GM10847 (cell line): ENCODE data around the gene RSPH1.

Experiments
- POLR2A ChIP-seq: IDR thresholded peaks from 2 replicates; pipeline ENCODE4 v1.6.1; 2011; ENCODE audit not compliant: insufficient read length; ENCODE audit errors: extremely low read depth

Gene RSPH1

GRCh38 chr21:42430521-42430920 lies 65.5 kb downstream of the RSPH1 start:
- TF ChIP-seq POLR2A: no peak

- no peak for TF ChIP-seq POLR2A
These were observed 66.2 kb downstream of the RSPH1 start for GRCh38 chr21:42429856-42430255.

- no peak for TF ChIP-seq POLR2A
These were observed 67.0 kb downstream of the RSPH1 start for GRCh38 chr21:42429021-42429420.

GRCh38 chr21:42427809-42428419 lies 68.1 kb downstream of the RSPH1 start:
- TF ChIP-seq POLR2A: no peak

GRCh38 chr21:42426876-42427480 lies 69.0 kb downstream of the RSPH1 start:
- TF ChIP-seq POLR2A: no peak

- no peak for TF ChIP-seq POLR2A
These were observed 69.6 kb downstream of the RSPH1 start for GRCh38 chr21:42426424-42426823.

GRCh38 chr21:42425591-42425990 lies 70.4 kb downstream of the RSPH1 start:
- TF ChIP-seq POLR2A: no peak

GRCh38 chr21:42424914-42425541 lies 71.0 kb downstream of the RSPH1 start:
- no peak for TF ChIP-seq POLR2A

- no peak for TF ChIP-seq POLR2A
These were observed 72.3 kb downstream of the RSPH1 start for GRCh38 chr21:42423685-42424084.

GRCh38 chr21:42423197-42423675 lies 72.8 kb downstream of the RSPH1 start:
- no peak for TF ChIP-seq POLR2A
